Keratinocyte (primary cell): ENCODE measurements around the gene CHRM4. TPM values are rescaled to one million over a fixed set of nuclear protein-coding genes. Genes with fewer than 3 reads are reported as not detected.
A peak's percentile ranks its signal among the peaks of the same experiment; 100 is the strongest.

Experiments
- DNase-seq: peaks from one replicate; pipeline ENCODE4 v3.0.0-alpha.2; 2011; ENCODE audit warnings: low read depth, missing footprints, low spot score
- FAIRE-seq: peaks from 2 replicates; lab custom pipeline; 2011; peaks lifted over from hg19 to GRCh38; lab: Jason Lieb, UNC
- H2AFZ ChIP-seq: 2 replicates; pipeline ENCODE4 v1.6.0; 2012; ENCODE audit warnings: low read length, control low read depth, inconsistent platforms; ENCODE audit not compliant: control insufficient read depth
- H3K27ac ChIP-seq: 2 replicates; pipeline ENCODE4 v1.5.1; 2011; ENCODE audit warnings: low read length; ENCODE audit not compliant: control insufficient read depth, insufficient read depth
- H3K27me3 ChIP-seq: 3 replicates; pipeline ENCODE4 v1.6.0; 2011; ENCODE audit warnings: low read length; ENCODE audit not compliant: control insufficient read depth, insufficient read depth; ENCODE audit errors: extremely low read depth
- H3K36me3 ChIP-seq, 2 experiments: 2 replicates in 1 of 2; 3 replicates in 1 of 2; pipeline ENCODE4 v1.5.1; 2011; ENCODE audit warnings: low read length in 2 of 2, mild to moderate bottlenecking in 1 of 2; ENCODE audit not compliant: control insufficient read depth in 2 of 2, insufficient read depth in 2 of 2; ENCODE audit errors: extremely low read depth in 1 of 2
- H3K4me1 ChIP-seq: 3 replicates; pipeline ENCODE4 v1.5.1; 2011; ENCODE audit warnings: low read length; ENCODE audit not compliant: control insufficient read depth, insufficient read depth; ENCODE audit errors: extremely low read depth
- H3K4me2 ChIP-seq: 3 replicates; pipeline ENCODE4 v1.6.0; 2011; ENCODE audit warnings: low read depth, low read length; ENCODE audit not compliant: control insufficient read depth, insufficient read depth; ENCODE audit errors: extremely low read depth
- H3K4me3 ChIP-seq, 3 experiments: fragments of 200-600 bp in 1 of 3; sonication (generic) in 1 of 3; 2 replicates in 2 of 3; 3 replicates in 1 of 3; pipeline ENCODE4 v1.5.1; 2011 to 2016; ENCODE audit warnings: low read length in 3 of 3, mild to moderate bottlenecking in 3 of 3, control low read depth in 2 of 3, inconsistent platforms in 1 of 3, low read depth in 1 of 3, mixed read lengths in 1 of 3, mixed run types in 1 of 3, moderate library complexity in 1 of 3; ENCODE audit not compliant: control insufficient read depth in 2 of 3, insufficient read depth in 2 of 3; ENCODE audit errors: extremely low read depth in 1 of 3
- H3K79me2 ChIP-seq: 2 replicates; pipeline ENCODE4 v1.6.0; 2012; ENCODE audit warnings: low read length; ENCODE audit not compliant: control insufficient read depth, insufficient read depth
- H3K9ac ChIP-seq: 3 replicates; pipeline ENCODE4 v1.6.0; 2011; ENCODE audit warnings: low read length; ENCODE audit not compliant: control insufficient read depth, insufficient read depth; ENCODE audit errors: extremely low read depth
- H3K9me1 ChIP-seq: 3 replicates; pipeline ENCODE4 v1.6.0; 2011; ENCODE audit warnings: low read length; ENCODE audit not compliant: control insufficient read depth, insufficient read depth; ENCODE audit errors: extremely low read depth
- H3K9me3 ChIP-seq: 2 replicates; pipeline ENCODE4 v1.5.1; 2012; ENCODE audit warnings: low read depth, low read length; ENCODE audit not compliant: control insufficient read depth
- H4K20me1 ChIP-seq: 3 replicates; pipeline ENCODE4 v1.6.0; 2011; ENCODE audit warnings: low read length; ENCODE audit not compliant: control insufficient read depth, insufficient read depth; ENCODE audit errors: extremely low read depth
- EZH2 ChIP-seq: IDR thresholded peaks from one replicate; pipeline ENCODE4 v1.6.1; 2012; ENCODE audit warnings: inconsistent platforms, mild to moderate bottlenecking, low read length, moderate library complexity
- dilution Hi-C: fragments of 300-500 bp; cut with MboI; formaldehyde crosslinking; loops from one replicate; pipeline ENCODE4 v1.7.0; 2020; ENCODE audit warnings: low sequenced_read_pairs; ENCODE audit not compliant: extremely low pct_ligation_motif_present
- polyA plus RNA-seq, 5 experiments: library from polyadenylated mRNA; depleted of rRNA in 3 of 5; stranded (reverse) in 3 of 5; stranded (forward) in 1 of 5; unstranded in 1 of 5; fragments of >200 nt; gene quantifications; 1 replicate in 1 of 5; 2 replicates in 3 of 5; 3 replicates in 1 of 5; pipeline versions ENCODE4 v1.2.1 to v1.2.3, GENCODE V29; 2011 to 2012; ENCODE audit warnings: missing spikeins in 2 of 5, low read depth in 1 of 5, low replicate concordance in 1 of 5
- TF ChIP-seq, protein P1 (sequence below), 3 experiments: IDR thresholded peaks in 1 of 3; conservative IDR thresholded peaks in 1 of 3; optimal IDR thresholded peaks in 1 of 3; 2 replicates in 2 of 3; 3 replicates in 1 of 3; pipeline versions ENCODE3 to v1.5.1; 2011; ENCODE audit warnings: low read length in 3 of 3, mild to moderate bottlenecking in 3 of 3, moderate library complexity in 2 of 3, control low read depth in 1 of 3, inconsistent platforms in 1 of 3; ENCODE audit not compliant: insufficient read depth in 2 of 3; ENCODE audit errors: extremely low read depth in 1 of 3

Gene CHRM4
- polyA plus RNA-seq, 1 donor (not counting 4 experiments of a cell fraction or from before 2014, with no cell fraction given) = not detected

DNA sequence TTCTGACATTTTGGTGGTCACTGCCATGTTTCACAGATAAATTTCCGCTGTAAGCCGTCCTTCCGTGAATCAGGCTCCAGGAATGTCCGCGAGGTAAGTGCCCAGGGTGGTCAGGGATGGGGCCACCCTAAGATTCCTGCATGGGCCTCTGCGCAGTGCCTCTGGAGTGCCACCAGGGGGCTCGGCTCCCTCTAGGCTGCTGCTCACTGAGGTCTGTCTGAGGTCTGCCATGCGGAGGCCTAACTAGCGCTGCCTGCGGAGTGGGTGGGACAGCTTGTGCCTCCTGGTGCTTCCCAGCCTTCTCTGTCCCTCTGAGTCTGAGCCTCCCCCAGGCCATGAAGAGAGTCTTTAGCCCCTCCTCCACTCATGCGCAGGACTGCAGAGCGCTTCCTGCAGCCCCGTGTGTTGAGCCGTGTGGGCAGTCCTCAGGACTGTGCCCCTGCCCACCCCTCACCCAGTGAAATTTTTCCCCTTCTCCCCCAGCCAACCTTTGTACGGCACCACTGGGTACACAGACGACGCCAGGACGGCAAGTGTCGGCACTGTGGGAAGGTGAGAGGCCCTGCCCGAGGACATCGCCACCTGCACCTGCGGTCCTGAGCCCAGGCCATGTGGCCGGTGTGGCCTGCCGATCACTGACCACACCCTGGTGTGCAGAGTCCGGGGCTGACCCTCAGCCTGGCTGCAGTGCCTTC is 22.0 kb downstream of the CHRM4 start:
- H3K36me3 ChIP-seq = peaks cover 28% of the 10 kb centered on the region in 2 experiments
- peaks cover 10% of the 10 kb centered on the region for H4K20me1 ChIP-seq
- H3K27ac ChIP-seq = no peak overlapping the region
- H3K4me1 ChIP-seq = no peaks in the 10 kb centered on the region
- peak; percentile 66 for FAIRE-seq
- dilution Hi-C loops = no loop called here
- H3K9me1 ChIP-seq = no peaks in the 10 kb centered on the region
- no peak overlapping the region for H3K4me2 ChIP-seq
- no peak overlapping the region for H3K9ac ChIP-seq
- no peak for DNase-seq
- TF ChIP-seq EZH2 = no peak
- TF ChIP-seq, protein P1, sequence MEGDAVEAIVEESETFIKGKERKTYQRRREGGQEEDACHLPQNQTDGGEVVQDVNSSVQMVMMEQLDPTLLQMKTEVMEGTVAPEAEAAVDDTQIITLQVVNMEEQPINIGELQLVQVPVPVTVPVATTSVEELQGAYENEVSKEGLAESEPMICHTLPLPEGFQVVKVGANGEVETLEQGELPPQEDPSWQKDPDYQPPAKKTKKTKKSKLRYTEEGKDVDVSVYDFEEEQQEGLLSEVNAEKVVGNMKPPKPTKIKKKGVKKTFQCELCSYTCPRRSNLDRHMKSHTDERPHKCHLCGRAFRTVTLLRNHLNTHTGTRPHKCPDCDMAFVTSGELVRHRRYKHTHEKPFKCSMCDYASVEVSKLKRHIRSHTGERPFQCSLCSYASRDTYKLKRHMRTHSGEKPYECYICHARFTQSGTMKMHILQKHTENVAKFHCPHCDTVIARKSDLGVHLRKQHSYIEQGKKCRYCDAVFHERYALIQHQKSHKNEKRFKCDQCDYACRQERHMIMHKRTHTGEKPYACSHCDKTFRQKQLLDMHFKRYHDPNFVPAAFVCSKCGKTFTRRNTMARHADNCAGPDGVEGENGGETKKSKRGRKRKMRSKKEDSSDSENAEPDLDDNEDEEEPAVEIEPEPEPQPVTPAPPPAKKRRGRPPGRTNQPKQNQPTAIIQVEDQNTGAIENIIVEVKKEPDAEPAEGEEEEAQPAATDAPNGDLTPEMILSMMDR (optimal IDR thresholded peaks at IDR 0.05 in 1 of 3, IDR thresholded peaks at IDR 0.05 in 1 of 3, conservative IDR thresholded peaks at IDR 0.05 in 1 of 3; ENCODE audit: extremely low read depth in 1 of 3, insufficient read depth in 2 of 3, low read length in 3 of 3) = peak; percentile 83 to 94 (median 88)
- H3K79me2 ChIP-seq = peaks cover 9% of the 10 kb centered on the region
- no peaks in the 10 kb centered on the region for H3K27me3 ChIP-seq
- H2AFZ ChIP-seq = no peak overlapping the region
- no peak overlapping the region for H3K4me3 ChIP-seq
- no peaks in the 10 kb centered on the region for H3K9me3 ChIP-seq

DNA sequence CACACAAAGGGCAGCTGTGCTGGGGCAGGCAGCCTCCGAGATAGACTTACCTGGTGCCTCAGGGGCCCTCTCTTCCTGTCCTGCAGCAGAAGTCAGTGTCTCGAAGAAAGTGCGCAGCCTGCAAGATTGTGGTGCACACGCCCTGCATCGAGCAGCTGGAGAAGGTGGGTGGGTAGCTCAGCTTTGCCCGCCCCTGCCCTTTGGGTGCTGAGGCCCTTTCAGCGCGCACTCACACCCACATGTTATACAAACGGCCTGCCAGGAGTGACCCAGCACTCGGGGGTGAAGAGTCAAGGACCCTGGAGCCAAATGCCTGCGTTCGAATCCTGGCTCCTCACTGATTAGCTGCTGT is 23.7 kb downstream of the CHRM4 start:
- H3K9me3 ChIP-seq = no peaks in the 10 kb centered on the region
- DNase-seq = no peak
- H3K4me2 ChIP-seq = no peak overlapping the region
- peaks cover 3% of the 10 kb centered on the region for H3K4me1 ChIP-seq
- H3K27ac ChIP-seq = no peak overlapping the region
- dilution Hi-C loops = no loop called here
- peaks cover 23% of the 10 kb centered on the region for H3K79me2 ChIP-seq
- H2AFZ ChIP-seq = no peak overlapping the region
- no peak for TF ChIP-seq EZH2
- TF ChIP-seq, protein P1 (optimal IDR thresholded peaks at IDR 0.05 in 1 of 3, IDR thresholded peaks at IDR 0.05 in 1 of 3, conservative IDR thresholded peaks at IDR 0.05 in 1 of 3; ENCODE audit: extremely low read depth in 1 of 3, insufficient read depth in 2 of 3, low read length in 3 of 3) = peak in 1 of 3 experiments; percentile 4
- no peak for FAIRE-seq
- H3K9ac ChIP-seq = no peak overlapping the region
- H3K4me3 ChIP-seq = no peak overlapping the region
- H3K27me3 ChIP-seq = no peaks in the 10 kb centered on the region
- H3K9me1 ChIP-seq = peaks cover 3% of the 10 kb centered on the region
- peaks cover 26 to 30% of the 10 kb centered on the region in 2 experiments for H3K36me3 ChIP-seq
- peaks cover 10% of the 10 kb centered on the region for H4K20me1 ChIP-seq
